Measurements from ENCODE around the gene CTU2.
A peak's percentile ranks its signal among the peaks of the same experiment; 100 is the strongest.

CTU2 gene

DNA sequence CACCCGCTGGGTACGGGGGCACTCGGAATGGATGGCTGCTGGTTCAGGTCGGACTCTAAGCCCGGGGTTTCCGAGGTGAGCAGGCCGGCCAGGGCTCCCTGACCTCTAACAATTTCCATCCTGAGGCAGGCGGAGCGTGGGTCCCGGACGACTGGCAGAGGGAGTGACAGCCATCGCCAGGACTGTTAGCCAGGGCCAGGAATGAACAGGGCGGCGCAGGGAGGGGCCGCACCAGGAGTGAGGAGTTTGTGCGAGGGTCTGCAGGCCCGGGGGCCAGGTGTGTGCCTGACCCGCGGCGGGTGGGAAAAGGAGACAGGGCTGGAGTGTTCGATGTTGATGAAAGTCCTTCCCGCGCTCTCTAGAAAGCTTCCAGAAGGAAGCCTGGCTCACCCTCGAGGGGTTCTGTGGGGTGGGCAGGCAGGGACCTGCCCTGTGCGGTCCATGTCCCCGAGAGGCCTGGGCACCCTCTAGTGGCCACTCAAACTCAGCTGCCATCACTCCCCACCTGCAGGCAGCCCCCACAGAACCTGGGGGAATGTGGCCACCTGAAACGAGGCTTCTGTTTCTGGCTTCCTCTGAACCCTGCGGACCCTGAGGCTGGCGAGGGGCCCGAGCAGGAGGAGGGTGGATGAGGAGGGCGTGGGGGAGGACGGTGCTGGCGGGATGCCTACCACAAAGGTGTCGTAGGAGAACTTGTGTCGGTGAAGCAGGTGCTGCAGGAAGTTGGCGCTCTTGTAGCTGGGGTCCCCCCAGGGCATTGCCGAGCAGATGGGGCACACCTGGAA, 8.3 kb upstream of the CTU2 start:
- no peak for DNase-seq

- DNase-seq, result no peak
These were observed 7.7 kb upstream of the CTU2 start for GRCh38 chr16:88698646-88699045.

DNA sequence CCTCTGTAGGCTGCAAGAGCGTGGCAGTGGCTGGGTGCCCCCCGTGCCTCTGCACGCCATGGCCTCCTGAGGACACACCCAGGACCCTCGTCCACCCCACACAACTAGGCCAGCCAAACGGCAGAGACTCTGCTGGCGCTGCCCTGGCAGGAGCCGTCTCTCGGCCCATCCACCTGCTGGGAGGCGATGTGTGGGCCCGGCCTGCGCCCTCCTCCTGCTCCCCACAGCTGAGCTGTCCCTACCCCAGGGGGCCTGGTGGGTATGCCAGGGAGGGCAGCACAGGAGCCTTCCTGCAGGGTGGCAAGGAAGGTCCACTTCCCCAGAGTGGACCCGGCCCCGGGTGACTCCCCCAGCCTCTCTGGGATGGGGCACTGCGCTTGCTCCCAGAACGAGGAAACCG, 7.1 kb upstream of the CTU2 start:
- DNase-seq, result no peak

- no peak for DNase-seq
These were observed 6.0 kb upstream of the CTU2 start for GRCh38 chr16:88700322-88700635.

DNA sequence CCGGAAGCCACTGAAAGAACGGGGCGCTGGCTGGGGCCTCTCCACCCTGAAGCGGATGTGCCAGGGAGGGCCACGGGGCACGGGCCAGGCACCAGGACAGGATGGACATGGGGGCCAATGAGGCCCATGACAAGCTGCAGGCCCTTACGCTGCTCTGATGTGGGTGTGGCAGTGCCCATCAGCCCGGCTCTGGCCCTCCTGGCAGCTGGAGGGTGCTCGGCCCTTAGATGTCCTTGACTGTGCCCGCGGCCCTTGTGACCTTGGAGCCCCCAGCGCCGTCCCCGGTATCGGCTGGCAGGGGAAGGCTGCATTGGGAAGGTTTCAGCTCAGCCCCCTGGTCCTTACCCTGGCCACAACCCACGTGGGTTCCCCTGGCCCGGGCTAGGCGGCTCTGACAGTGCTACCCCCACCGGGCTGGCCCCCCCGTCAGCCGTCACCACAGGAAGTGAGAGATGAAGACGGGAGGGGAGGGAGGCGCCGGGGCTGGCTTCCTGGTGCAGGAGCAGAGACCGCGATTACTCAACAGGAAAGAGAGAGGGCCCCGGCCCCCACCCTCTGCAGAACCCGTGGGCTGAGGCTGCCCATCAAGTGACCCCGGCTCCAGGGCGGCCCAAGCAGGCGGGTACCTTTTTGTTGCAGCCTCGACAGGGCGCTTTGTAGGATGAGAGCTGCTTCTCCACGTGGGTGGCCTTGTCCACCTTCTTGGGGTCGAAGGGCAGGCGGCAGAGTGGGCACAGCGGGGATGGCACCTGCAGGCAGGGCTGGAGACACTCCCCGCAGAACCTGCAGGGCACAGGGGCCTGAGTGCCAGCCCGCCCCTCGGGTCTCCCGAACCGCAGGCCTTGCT, 5.4 kb upstream of the CTU2 start:
- DNase-seq, result peak; percentile 31

DNA sequence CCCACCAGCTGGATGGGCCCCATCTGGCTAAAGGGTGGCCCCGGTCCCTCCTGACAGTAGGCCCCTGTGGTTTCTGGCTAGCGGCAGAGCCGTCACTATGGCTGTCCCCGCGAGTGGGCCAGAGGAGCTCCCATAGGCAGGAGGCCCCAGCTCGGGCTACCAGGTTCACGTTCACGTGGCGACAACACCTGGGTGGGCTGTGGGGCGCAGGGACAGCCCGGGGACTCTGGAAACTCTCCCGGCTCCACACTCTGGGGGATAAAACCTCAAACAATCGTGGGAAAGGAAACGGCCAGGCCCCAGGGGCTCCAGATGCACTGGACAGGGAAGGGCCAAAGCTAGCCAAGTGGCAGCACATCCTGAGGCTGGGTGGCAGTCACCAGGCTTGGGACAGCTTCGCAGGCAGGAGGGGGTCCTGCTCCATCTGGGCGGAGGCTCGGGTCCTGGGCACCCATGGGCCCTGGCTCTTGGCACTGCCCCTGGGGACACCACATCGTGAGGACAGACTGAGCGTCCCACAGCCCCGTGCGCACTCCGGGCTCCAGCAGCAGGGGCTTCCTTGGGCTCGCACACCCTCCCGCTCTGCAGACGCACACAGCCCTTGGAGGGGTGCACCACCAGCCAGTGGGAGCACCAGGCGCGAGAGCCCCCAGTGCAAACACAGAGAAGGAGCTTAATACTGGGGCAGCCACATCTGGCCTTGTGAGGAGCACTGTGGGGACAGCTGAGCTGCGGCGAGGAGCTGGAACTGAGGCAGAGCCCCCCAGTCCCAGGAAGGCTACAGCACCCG, 4.5 kb upstream of the CTU2 start:
- DNase-seq, result no peak

- no peak for DNase-seq
These were observed 3.7 kb upstream of the CTU2 start for GRCh38 chr16:88702371-88703210.

DNA sequence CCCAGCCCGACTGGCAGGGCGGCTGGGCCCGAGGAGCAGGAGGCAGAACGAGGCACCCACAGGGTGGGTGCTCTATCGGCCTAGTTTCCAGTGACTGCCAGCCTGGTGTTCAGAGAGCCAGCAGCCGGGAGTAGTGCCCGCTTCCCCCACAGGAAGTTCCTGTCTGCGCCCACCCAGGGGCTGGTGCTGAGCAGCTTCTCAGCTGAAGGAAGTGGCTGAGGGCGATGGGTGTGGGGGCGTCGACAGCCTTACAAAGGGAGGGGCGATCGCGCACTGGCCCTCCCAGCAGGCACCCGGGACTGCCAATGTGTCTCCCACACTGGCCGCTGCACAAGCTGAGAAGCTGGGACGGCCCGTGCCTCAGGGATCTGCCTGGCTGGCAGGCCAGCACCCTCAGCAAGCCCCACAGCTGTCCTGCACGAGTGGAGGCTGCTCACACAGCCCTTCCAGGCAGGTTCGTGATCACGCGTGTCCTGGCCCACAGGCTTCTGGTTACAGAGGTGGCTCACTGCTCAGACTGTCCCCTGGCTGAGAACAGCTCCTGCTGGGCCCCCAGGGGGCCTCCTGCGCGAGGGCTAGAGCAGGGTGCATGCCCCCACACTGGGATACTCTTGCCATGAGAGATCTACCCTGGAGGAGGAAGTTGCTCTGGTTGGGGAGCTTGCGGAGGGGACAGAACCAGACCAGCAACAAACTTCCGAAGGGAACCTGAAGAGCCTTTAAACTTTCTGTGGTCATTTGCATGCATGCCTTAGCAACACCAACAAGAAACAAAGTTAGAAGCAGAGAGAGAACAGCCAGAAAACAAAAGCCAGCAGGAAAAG, 2.6 kb upstream of the CTU2 start:
- DNase-seq, result no peak

DNA sequence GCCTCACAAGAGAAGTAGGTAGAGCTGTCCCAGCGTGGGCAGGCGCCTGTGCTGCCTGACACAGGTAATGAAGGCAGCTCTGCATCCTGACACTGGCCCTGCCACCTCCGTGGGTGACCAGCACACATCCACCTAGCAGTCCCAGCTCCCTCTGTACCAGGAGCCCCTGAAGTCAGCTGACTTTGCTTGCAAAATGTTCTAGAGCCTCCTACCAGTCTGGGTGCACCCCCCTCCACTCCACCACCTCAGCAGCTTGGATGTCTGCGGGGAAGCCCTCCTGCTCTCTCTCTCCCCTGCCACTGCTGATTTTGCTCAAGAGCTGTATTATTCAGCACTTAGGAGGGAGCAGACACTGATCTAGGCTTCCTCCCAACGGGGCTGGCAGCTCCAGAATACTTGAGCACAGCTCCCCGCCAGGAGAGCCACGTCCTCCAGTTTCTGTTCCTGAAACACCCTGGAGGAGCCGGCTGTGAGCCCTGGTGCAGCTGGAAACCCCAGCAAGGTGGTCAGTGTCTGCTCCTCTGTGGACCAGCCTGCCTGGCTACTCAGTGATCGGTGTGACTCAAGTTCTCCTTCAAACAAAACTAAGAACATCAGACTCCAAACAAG, 1.1 kb upstream of the CTU2 start:
- no peak for DNase-seq

- DNase-seq, result no peak
These were observed 488 bp upstream of the CTU2 start for GRCh38 chr16:88705801-88706228.

GRCh38 chr16:88706965-88707826, 893 bp downstream of the CTU2 start:
- DNase-seq, result no peak

DNA sequence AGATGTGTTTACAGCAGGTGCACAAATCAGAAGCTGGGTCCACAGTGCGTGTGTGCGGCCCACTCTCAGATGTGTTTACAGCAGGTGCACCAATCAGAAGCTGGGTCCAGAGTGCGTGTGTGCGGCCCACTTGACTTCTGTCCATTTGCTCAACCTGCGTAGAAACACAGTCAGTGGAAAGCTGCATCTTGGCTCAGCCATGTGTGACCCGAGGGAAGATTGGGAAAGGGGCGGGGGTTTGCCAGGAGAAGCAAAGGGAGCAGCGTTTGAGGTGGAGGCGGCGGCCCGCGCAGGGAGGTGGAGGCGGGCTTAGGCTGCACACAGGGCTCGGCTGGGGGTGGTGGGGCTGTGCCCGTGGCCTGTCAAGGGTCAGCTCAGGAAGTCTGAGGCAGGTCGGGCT, 4.3 kb downstream of the CTU2 start:
- no peak for DNase-seq

GRCh38 chr16:88711750-88712340, 5.5 kb downstream of the CTU2 start:
- no peak for DNase-seq

DNA sequence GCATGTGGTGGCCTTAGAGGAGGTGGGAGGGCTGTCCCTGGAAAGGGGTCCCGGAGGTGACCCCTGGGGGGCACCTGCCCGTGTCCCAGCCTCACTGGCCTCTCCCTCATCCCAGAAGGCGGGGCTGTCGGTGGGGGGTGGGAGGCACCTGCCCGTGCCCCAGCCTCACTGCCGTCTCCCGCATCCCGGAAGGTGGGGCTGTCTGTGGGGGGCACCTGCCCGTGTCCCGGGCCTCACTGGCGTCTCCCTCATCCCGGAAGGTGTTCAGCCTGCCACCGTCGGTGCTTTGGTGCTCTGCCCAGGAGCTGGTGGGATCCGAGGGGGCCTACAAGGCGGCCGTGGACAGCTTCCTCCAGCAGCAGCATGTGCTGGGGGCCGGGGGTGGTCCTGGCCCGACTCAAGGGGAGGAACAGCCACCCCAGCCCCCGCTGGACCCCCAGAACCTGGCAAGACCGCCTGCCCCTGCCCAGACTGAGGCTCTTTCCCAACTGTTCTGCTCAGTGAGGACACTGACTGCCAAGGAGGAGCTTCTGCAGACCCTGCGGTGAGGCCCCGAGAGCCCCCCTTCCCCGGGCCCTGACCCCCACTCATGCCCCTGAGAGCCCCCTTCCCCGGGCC, 6.2 kb downstream of the CTU2 start:
- no peak for DNase-seq

- DNase-seq, result no peak
These were observed 6.8 kb downstream of the CTU2 start for GRCh38 chr16:88713054-88713453.

GRCh38 chr16:88713568-88714419, 7.5 kb downstream of the CTU2 start:
- no peak for DNase-seq

DNA sequence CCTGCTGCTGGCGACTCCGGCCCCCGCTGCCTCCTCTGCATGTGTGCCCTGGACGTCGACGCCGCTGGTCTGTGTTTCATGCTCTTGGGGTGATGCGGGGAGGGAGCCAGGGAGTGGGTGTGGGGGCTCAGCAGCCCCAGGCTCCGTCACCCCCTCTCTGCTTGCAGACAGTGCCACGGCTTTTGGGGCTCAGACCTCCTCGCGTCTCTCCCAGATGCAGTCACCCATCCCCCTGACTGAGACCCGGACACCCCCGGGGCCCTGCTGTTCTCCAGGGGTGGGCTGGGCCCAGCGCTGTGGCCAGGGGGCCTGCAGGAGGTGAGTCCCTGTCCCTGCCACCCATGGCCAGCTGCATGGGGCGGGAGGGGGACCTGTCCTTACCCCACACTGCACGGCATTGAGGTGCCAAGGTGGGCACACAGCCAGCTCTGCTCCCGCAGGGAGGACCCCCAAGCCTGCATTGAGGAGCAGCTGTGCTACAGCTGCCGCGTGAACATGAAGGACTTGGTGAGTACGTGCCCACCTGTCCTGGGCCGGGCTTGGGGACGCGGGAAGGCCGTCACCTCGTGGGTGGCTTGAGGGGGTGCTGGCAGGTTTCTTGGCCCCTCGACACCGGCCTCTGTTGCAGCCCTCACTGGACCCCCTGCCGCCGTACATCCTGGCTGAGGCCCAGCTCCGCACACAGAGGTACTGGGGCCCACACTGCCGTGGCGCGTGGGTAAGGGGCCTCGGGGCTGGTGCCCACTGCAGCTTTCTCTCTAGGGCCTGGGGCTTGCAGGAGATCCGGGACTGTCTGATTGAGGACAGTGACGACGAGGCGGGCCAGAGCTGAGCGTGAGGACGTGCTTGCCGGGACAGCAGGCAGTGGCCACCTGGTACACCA, 8.4 kb downstream of the CTU2 start:
- DNase-seq, result no peak

All from GOT3 (cell line).